HCT116 (cell line): ENCODE results near the gene GPX3.

Experiments used
- ATF3 ChIP-seq: IDR thresholded peaks from 2 replicates; pipeline ENCODE4 v1.6.1; 2012
- CEBPB ChIP-seq: IDR thresholded peaks from 2 replicates; pipeline ENCODE4 v1.6.1; 2012; ENCODE audit warnings: low read depth
- CTCF ChIP-seq, 3 experiments: fragments of 200-600 bp in 1 of 3; sonication (generic) in 1 of 3; IDR thresholded peaks in 2 of 3; conservative IDR thresholded peaks in 1 of 3; 2 replicates each; pipeline ENCODE4 v1.5.1; 2012 to 2017; ENCODE audit warnings: low read depth in 2 of 3, low read length in 2 of 3, antibody characterized with exemption in 1 of 3, borderline replicate concordance in 1 of 3, control low read depth in 1 of 3, mild to moderate bottlenecking in 1 of 3, mixed read lengths in 1 of 3, mixed run types in 1 of 3, moderate library complexity in 1 of 3; ENCODE audit not compliant: insufficient read depth in 1 of 3
- EZH2 ChIP-seq: fragments of 200-600 bp; sonication (generic); IDR thresholded peaks from 2 replicates; pipeline ENCODE4 v1.6.1; 2017; ENCODE audit warnings: antibody characterized with exemption, mixed run types
- EZH2phosphoT487 ChIP-seq: fragments of 200-600 bp; IDR thresholded peaks from 2 replicates; pipeline ENCODE4 v1.6.1; 2018; ENCODE audit warnings: antibody characterized with exemption, borderline replicate concordance
- JUND ChIP-seq: IDR thresholded peaks from 2 replicates; pipeline ENCODE4 v1.6.1; 2012
- MAX ChIP-seq: IDR thresholded peaks from 2 replicates; pipeline ENCODE4 v1.6.1; 2012
- POLR2A ChIP-seq: IDR thresholded peaks from 2 replicates; pipeline ENCODE4 v1.7.0; 2011; ENCODE audit warnings: borderline replicate concordance; ENCODE audit not compliant: insufficient read depth, insufficient read length; ENCODE audit errors: extremely low read depth
- POLR2AphosphoS5 ChIP-seq: IDR thresholded peaks from 2 replicates; pipeline ENCODE4 v1.6.1; 2011; ENCODE audit warnings: mild to moderate bottlenecking, low read depth, low read length, moderate library complexity
- REST ChIP-seq: IDR thresholded peaks from 2 replicates; pipeline ENCODE4 v1.6.1; 2012; ENCODE audit warnings: low read depth
- TCF7L2 ChIP-seq: IDR thresholded peaks from 2 replicates; pipeline ENCODE4 v1.7.0; 2011; ENCODE audit warnings: borderline replicate concordance, inconsistent platforms; ENCODE audit not compliant: insufficient read depth, insufficient read length; ENCODE audit errors: extremely low read depth
- YY1 ChIP-seq: IDR thresholded peaks from 2 replicates; pipeline ENCODE4 v1.6.1; 2011; ENCODE audit warnings: low read length, low read depth, moderate library complexity, mild to moderate bottlenecking; ENCODE audit not compliant: insufficient replicate concordance; ENCODE audit errors: extremely low read depth
- ZFX ChIP-seq: fragments of 450-650 bp; IDR thresholded peaks from 2 replicates; pipeline ENCODE4 v1.6.1; 2017

- TF ChIP-seq REST (no peak), CTCF (IDR thresholded peaks at IDR 0.05 in 2 of 3, conservative IDR thresholded peaks at IDR 0.05 in 1 of 3; ENCODE audit: borderline replicate concordance in 1 of 3, insufficient read depth in 1 of 3, low read depth in 2 of 3, low read length in 2 of 3) (no peak), POLR2A (no peak), POLR2AphosphoS5 (no peak), JUND (no peak), MAX (no peak), EZH2phosphoT487 (no peak), ZFX (no peak), EZH2 (no peak), CEBPB (no peak), ATF3 (no peak), TCF7L2 (no peak), YY1 (no peak)
These were observed 7.5 kb upstream of the GPX3 start for GRCh38 chr5:151012862-151013261.
